Measurements from ENCODE around the gene DUS1L.

DUS1L gene

DNA sequence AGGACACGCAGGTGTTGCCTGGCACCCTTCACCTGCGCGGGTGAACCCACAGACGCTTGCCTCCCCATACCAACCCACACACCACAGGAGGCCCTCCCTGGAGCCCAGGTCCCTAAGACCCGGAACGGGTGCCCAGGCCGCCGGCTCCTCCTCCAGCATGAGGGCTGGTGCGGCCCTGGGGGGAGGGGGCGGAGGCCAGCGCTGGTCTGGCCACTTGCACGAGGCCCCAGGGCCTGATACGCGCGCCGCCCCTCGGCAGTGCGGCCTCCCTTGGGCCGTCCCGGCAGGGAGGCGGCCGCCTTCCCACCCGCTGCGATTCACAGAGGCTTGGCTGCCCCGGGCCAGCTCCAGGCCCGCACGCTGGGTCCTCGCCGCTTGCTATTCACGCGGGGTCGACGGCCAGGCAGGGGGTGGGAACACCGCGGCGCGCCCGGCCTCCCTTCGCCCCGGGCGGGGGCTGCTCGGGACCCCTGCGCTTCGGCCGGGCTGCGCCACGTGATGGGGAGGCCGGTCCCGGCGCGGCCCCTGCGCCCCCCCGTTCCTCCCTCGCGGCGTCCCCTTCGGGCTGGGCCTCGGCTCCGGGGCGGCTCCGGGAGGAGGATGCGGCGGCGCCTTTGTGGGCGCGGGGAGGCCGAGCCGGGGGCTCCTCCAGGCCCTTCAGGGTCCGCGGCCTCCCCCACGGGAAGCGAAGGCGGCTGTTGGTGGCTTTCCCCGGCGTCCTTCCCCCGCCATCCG is 31.7 kb upstream of the DUS1L start:
- intact Hi-C loops (cut with micrococcal nuclease), result no loop called here
- H3K4me3 Mint-ChIP-seq, result peak overlapping the region; percentile 83
- H3K4me1 Mint-ChIP-seq (ENCODE audit: low read depth), result peaks cover 33% of the 10 kb centered on the region
- H3K9me3 Mint-ChIP-seq, result no peaks in the 10 kb centered on the region
- H3K27me3 Mint-ChIP-seq, result peaks cover 5% of the 10 kb centered on the region
- H3K27ac Mint-ChIP-seq, result peak overlapping the region; percentile 80
- H3K36me3 Mint-ChIP-seq (ENCODE audit: low read depth), result peaks cover 63% of the 10 kb centered on the region

DNA sequence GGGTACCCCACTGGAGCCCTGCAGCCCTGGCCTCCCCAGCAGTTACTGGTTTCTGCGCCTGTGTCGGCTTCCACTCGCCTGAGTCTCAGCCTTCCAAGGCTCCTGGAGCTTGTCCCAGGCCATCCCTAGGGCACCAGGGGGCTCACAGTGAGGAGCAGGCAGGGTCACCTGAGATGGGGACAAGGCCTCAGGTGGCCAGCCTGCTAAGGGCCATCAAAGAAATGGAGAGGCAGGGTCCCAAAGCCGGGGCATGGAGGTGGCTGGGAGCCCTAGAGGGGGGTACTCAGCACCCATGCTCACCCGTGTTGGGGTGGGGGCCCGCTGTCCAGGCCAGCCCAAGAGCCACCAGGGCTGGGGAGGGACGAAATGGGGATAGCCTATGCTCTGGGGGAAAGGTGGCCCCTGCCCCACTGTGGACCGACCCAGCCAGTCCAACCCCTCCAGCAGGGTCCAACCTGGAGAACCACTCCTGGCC is 31.1 kb upstream of the DUS1L start:
- Mint-ChIP-seq H3K27ac (peak overlapping the region; percentile 60), H3K9me3 (no peaks in the 10 kb centered on the region), H3K27me3 (peaks cover 5% of the 10 kb centered on the region), H3K36me3 (ENCODE audit: low read depth) (peaks cover 67% of the 10 kb centered on the region), H3K4me3 (peak overlapping the region; percentile 83), H3K4me1 (ENCODE audit: low read depth) (peaks cover 33% of the 10 kb centered on the region)
- intact Hi-C loops (cut with micrococcal nuclease), result no loop called here

DNA sequence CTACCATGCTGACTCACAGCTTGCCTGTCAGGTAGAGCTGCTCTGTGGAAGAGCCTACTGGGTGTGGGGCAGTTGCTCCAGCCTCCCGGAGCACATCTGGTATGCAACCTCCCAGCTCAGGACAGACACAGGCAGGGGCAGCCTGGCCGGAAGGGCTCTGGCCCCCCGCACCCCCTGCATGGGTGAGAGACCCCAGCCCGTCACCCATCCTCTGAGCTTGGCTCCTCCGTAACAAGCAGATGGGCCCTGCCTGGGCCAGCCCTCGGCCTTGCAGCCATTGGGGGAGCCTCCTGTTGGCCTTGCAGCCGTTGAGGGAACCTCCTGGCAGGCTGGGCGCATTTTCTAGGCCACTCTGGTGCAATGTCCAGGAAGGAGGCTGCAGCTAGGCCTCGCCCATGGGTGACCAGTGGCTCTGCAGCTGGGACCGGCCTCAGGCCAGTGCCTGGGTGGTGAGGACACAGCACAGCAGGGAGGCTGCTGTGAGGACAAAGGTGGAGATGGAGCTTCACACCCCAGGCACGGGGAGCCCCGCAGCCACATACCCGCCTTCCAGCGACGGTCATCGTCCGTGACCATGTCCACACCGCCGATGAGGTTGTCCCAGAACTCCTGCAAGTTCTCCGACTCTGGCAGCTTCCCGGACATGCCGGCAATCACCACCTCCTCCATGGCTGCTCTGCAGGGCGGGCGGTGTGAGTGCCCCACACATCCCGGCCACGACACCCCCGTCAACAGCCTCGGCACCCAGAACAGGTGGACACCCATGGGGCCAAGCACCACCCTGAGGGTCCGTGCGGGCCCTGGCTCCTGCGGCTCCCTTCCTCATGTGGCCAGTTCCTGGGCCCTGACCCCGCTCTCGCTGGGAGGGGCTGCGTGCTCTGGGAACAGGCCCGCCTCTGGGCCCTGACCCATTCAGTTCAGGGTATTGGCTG is 30.4 kb upstream of the DUS1L start:
- peaks cover 33% of the 10 kb centered on the region for H3K4me1 Mint-ChIP-seq (ENCODE audit: low read depth)
- no peaks in the 10 kb centered on the region for H3K9me3 Mint-ChIP-seq
- peak overlapping the region; percentile 60 for H3K27ac Mint-ChIP-seq
- H3K4me3 Mint-ChIP-seq, result peak overlapping the region; percentile 83
- intact Hi-C loops (cut with micrococcal nuclease), result no loop called here
- peaks cover 5% of the 10 kb centered on the region for H3K27me3 Mint-ChIP-seq
- peaks cover 67% of the 10 kb centered on the region for H3K36me3 Mint-ChIP-seq (ENCODE audit: low read depth)

DNA sequence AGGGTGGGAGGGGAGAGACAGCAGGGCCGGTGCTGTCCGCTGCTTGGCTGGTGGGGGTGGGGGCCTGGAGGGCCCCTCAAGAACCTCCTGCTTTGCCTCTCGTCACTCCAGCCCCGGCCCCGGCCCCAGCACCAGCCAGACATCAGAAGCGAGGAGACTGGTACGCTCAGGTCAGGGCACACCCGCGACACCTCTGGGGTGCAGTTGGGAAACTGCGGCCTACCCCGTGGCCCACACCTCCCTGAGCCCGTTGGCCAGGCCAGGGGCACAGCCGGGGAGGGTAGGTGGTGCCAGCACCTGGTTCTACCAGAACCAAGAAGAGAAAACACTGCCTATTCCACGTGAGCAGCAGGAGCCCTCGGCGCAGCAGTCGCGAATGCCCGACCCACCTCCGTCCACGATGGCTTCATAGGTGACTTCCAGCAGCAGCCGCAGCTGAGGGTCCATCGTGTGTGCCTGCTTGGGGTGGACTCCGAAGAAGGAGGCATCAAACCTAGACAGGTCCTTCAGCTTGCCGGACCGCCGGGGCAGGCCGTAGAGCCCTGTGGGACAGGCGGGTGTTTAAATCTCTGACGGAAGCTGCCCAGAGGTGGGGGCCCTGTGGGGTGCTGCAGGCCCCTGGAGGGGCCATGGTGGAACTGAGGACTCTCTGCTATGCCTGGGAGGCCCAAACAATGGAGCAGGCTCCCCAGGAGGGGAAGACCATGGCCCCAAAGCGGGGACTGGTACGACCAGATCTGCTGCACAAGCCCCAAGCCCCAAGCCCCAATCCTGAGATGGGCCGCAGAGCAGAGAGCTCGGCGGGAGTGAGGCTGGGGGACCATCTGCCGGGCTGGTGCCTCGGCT is 29.6 kb upstream of the DUS1L start:
- no peak overlapping the region for H3K27ac Mint-ChIP-seq
- no peaks in the 10 kb centered on the region for H3K9me3 Mint-ChIP-seq
- peaks cover 5% of the 10 kb centered on the region for H3K27me3 Mint-ChIP-seq
- H3K4me1 Mint-ChIP-seq (ENCODE audit: low read depth), result peaks cover 29% of the 10 kb centered on the region
- H3K36me3 Mint-ChIP-seq (ENCODE audit: low read depth), result peaks cover 73% of the 10 kb centered on the region
- H3K4me3 Mint-ChIP-seq, result no peak overlapping the region
- intact Hi-C loops (cut with micrococcal nuclease), result no loop called here

DNA sequence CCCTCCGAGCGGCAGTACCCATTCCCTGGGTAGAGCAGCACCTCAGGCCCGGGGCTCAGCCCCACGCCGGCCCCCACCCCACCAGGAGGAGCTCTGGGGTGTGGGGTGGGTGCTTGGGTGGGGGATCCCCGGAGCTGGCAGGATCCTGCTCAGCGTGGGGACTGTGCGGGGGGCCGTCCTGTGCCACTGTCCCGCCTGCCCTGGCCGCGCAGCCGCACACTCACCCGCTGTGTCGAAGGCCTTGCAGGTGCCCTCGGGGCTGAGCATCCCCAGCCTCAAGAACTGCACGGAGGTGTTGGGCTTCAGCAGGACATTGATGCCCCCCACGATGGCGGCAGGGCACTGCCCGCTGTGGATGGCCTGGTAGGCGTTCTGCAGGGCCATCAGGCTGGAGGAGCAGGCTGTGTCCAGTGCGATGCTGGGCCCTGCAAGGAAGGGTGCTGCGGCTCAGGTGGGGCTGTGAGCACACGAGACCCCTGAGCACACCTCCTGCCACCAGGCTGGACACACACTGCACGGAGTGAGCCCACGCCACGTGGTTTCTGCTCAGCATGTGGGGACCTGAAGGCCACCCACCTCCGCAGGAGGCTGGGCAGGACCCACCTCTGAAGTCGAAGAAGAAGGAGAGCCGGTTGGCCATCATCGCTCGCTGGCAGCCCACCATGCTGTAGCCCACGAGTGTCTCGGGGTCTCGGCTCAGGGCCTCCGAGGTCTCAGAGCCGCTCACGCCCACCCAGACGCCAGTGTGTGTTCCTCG is 27.6 kb upstream of the DUS1L start:
- H3K36me3 Mint-ChIP-seq (ENCODE audit: low read depth), result peaks cover 92% of the 10 kb centered on the region
- peaks cover 2% of the 10 kb centered on the region for H3K27me3 Mint-ChIP-seq
- intact Hi-C loops (cut with micrococcal nuclease), result no loop called here
- H3K9me3 Mint-ChIP-seq, result no peaks in the 10 kb centered on the region
- no peak overlapping the region for H3K4me3 Mint-ChIP-seq
- peaks cover 19% of the 10 kb centered on the region for H3K4me1 Mint-ChIP-seq (ENCODE audit: low read depth)
- peak overlapping the region; percentile 52 for H3K27ac Mint-ChIP-seq

DNA sequence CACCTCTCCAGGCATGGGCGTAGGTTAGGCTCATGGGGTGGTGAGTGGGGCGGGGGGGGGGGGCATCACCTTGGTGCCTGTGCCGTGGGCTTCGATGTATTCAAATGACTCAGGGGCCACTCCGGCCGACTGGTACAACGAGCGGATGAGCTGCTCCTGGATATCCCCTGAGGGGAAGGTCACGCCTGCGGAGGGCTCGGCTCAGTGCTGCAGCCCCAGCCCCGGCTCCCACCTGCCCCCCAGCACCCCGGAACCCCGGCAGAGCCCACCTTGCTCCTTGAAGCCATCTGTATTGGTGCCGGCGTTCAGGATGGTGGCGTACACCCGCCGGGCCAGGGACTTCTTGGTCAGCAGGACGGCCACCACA is 27.0 kb upstream of the DUS1L start:
- Mint-ChIP-seq H3K4me1 (ENCODE audit: low read depth) (peaks cover 19% of the 10 kb centered on the region), H3K9me3 (no peaks in the 10 kb centered on the region), H3K27me3 (peaks cover 2% of the 10 kb centered on the region), H3K4me3 (no peak overlapping the region), H3K27ac (no peak overlapping the region), H3K36me3 (ENCODE audit: low read depth) (peaks cover 92% of the 10 kb centered on the region)
- intact Hi-C loops (cut with micrococcal nuclease), result no loop called here

DNA sequence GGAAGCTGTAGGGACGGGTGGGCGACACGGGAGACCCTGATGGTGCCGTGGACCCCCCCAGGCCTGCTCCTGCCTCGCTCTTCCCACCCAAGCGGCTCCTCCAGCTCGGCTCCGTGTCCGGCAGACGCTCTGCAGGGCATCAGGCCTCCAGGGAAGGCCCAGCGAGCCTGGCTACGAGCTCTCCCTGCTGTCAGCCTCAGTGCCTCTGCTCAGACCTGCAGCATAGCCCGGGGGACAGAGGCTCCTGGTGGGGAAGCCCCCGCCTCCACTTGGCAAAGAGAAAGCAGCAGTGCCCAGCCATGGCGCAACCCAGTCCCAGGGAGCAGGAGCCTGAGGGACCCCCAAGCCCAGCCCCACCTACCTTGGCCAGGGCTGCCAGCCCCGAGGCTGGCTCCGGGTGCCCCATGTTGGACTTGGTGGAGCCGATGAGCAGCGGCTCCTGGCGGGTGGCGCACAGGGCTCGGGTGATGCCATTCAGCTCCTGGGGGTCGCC is 26.5 kb upstream of the DUS1L start:
- H3K4me3 Mint-ChIP-seq, result no peak overlapping the region
- intact Hi-C loops (cut with micrococcal nuclease), result no loop called here
- H3K27ac Mint-ChIP-seq, result no peak overlapping the region
- no peaks in the 10 kb centered on the region for H3K9me3 Mint-ChIP-seq
- peaks cover 97% of the 10 kb centered on the region for H3K36me3 Mint-ChIP-seq (ENCODE audit: low read depth)
- peaks cover 19% of the 10 kb centered on the region for H3K4me1 Mint-ChIP-seq (ENCODE audit: low read depth)
- H3K27me3 Mint-ChIP-seq, result peaks cover 2% of the 10 kb centered on the region

DNA sequence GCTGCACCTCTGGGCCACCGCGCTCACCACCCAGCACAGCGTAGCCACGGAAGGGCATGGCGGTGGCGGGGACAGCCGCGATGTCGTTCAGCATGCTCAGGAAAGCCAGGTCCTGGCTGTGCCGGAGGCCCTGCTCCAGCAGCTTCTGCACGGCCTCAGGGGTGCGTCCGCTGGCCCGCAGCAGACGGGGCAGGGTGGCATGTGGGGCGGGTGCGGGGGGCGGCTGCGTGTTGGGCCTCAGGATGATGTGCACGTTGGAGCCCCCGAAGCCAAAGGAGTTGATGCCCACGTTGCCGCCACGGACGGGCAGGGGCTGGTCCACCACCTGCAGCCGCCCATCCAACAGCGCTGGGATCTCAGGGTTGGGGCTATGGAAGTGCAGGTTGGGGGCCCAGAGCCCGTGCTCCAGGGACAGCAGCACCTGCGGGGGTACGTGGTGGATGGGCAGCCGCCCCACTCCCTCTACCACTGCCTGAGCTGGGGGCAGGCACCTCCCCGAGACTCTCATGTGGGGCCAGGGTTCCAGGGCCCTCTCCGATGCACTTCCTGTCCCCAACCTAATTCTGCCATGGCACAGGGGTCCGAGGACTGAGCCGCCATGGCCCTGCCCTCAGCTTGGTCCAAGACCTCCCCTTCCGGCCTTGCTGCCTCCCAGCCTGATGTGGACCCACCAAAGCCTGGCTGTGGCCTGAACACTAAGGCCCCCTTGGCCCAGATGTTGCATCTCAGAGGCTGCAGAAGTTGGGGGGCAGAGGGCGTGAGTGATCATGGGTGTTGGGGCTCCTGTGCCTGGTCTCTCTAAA is 25.9 kb upstream of the DUS1L start:
- H3K27ac Mint-ChIP-seq, result no peak overlapping the region
- H3K36me3 Mint-ChIP-seq (ENCODE audit: low read depth), result peaks cover 99% of the 10 kb centered on the region
- intact Hi-C loops (cut with micrococcal nuclease), result no loop called here
- H3K4me1 Mint-ChIP-seq (ENCODE audit: low read depth), result peaks cover 13% of the 10 kb centered on the region
- H3K9me3 Mint-ChIP-seq, result no peaks in the 10 kb centered on the region
- H3K4me3 Mint-ChIP-seq, result no peak overlapping the region
- H3K27me3 Mint-ChIP-seq, result no peaks in the 10 kb centered on the region

DNA sequence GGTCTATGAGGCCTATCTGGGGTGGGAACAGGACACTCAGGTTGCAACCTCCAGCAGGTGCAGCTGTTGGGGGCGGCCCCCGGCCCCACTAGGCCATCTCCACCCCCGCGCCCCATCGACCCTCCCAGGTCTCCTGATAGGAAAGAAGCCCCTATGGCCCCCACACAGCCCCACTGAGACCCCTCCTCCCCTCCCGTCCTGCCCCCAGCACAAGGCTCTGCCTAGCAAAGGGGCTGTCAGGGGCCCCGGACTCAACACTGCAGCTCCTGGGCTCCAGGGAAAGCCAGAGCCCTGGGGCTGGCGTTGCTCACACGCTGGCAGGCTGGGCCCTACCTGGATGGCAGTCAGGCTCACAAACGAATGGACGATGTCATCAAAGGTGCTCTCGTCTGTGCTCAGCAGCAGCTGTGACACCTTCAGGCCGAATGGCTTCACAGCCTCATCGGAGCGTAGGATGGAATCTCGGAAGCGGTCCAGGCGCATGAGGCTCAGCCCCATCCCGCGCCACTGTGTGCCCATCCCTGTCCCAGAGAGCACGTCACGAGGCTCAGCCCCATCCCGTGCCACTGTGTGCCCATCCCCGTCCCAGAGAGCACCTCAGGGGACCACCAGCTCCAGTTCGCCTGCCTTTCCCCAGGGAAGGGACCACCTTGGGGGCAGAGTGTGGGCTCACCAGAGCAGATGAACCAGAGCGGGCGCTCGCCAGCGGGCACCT is 25.1 kb upstream of the DUS1L start:
- Mint-ChIP-seq H3K4me3 (no peak overlapping the region), H3K27me3 (no peaks in the 10 kb centered on the region), H3K4me1 (ENCODE audit: low read depth) (peaks cover 5% of the 10 kb centered on the region), H3K9me3 (no peaks in the 10 kb centered on the region), H3K36me3 (ENCODE audit: low read depth) (peaks cover 99% of the 10 kb centered on the region), H3K27ac (no peak overlapping the region)
- intact Hi-C loops (cut with micrococcal nuclease), result no loop called here

DNA sequence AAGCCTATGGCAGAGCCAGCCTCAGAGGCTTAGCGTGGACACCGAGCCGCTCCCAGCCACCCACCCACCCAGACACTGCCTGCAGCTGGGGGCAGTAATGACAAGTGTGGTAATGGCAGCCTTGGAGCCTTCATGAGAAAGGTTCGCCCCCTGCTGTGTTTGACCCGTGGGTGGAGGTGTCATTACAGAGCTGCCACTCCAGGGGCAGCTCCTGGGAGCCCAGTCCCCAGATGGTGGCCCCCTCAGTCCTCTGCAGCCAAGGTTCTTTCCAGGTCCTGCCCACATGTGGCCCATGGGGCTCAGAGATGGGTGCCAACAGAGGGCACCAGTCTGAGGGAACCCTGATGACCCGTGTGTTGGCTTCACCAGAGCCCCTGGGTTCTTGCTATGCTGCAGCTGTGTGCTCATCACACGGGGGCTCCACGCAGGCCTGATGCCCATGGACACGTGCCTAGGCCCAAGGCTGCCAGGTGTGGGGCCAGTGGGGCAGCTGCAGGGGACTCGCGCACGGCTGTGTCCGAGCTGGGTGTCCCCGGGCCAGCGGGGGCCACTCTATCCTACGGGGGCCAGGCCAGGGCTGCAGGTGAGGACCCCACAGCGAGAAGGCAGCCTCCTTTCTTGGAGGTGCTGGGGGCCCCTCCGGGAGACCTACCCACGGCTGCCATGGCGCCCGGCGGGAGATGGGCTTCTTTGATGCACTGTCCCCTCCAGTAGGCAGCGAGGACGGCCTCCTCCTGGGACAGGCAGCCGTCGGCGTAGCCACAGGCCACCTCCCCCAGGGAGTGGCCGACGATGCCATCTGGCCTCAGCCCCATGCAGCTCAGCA is 24.3 kb upstream of the DUS1L start:
- intact Hi-C loops (cut with micrococcal nuclease), result no loop called here
- no peaks in the 10 kb centered on the region for H3K9me3 Mint-ChIP-seq
- peaks cover 99% of the 10 kb centered on the region for H3K36me3 Mint-ChIP-seq (ENCODE audit: low read depth)
- H3K27ac Mint-ChIP-seq, result no peak overlapping the region
- no peak overlapping the region for H3K4me3 Mint-ChIP-seq
- no peaks in the 10 kb centered on the region for H3K4me1 Mint-ChIP-seq (ENCODE audit: low read depth)
- H3K27me3 Mint-ChIP-seq, result no peaks in the 10 kb centered on the region

DNA sequence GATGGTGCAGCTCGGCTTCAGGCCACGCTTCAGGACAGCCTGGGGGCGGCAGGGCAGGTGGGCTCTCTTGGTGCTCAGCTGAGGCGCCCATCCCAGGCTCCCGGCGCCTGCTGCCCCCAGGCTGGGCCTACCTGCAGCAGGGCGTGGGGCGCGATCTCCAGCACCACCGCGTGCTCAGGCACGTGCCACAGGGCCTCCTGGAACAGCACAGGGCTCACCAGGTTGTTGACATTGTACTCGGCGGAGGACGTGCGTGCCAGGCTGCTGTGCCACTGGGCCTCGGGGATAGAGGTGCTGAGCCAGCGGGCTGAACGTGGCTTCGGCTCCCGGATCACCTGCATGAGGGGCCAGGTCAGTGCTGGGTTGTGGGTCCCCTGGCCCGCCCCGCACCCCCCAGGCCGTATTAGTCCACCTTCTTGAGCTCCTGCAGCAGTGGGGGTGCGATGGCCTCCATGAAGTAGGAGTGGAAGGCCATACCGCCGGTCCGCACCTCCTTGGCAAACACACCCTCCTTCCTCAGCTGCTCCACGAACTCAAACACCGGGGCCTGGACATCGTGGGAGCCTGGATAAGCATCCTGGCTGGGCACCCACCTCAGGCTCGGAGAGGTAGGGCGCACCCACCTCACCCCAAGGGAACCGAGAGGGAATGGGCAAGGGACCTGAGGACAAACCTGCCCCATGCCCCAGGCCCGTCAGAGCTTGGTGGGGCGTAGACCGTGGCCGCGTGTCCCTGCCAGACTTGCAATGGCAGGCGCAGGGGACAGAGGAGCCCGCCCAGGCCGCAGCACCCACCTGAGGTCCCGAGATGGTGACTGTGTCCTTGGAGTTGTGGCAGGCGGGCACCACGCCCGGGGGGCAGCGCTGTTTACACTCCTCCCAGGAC is 23.5 kb upstream of the DUS1L start:
- no peak overlapping the region for H3K4me3 Mint-ChIP-seq
- H3K36me3 Mint-ChIP-seq (ENCODE audit: low read depth), result peaks cover 100% of the 10 kb centered on the region
- no peaks in the 10 kb centered on the region for H3K9me3 Mint-ChIP-seq
- no peaks in the 10 kb centered on the region for H3K27me3 Mint-ChIP-seq
- H3K27ac Mint-ChIP-seq, result no peak overlapping the region
- intact Hi-C loops (cut with micrococcal nuclease), result no loop called here
- H3K4me1 Mint-ChIP-seq (ENCODE audit: low read depth), result no peaks in the 10 kb centered on the region
